Erythroblast (primary cell): ENCODE data around the gene CDC5L.
A peak's percentile ranks its signal among the peaks of the same experiment; 100 is the strongest.
"Not testable (repeated sequence)": the region's sequence is repeated elsewhere in the genome, so short reads cannot be mapped to it uniquely, and the experiment has no call there.

Experiments used
- DNase-seq, 2 experiments: peaks; one replicate each; lab custom pipeline; 2025; lab: John Stamatoyannopoulos, UW
- GATA1 ChIP-seq: IDR thresholded peaks from 2 replicates; pipeline ENCODE4 v1.6.1; 2011; ENCODE audit warnings: low read depth, mild to moderate bottlenecking, control low read depth, low read length, moderate library complexity
- POLR2A ChIP-seq: IDR thresholded peaks from 2 replicates; pipeline ENCODE4 v1.6.1; 2011; ENCODE audit warnings: mild to moderate bottlenecking, low read length

CDC5L gene

GRCh38 chr6:44441091-44441855 lies 53.8 kb downstream of the CDC5L start:
- no peak for DNase-seq
- TF ChIP-seq POLR2A = no peak
- no peak for TF ChIP-seq GATA1

GRCh38 chr6:44442236-44442635 lies 54.7 kb downstream of the CDC5L start:
- DNase-seq = no peak
- TF ChIP-seq GATA1 (no peak), POLR2A (no peak)

- no peak for TF ChIP-seq GATA1
- TF ChIP-seq POLR2A = no peak
Measured at GRCh38 chr6:44442833-44443444, 55.4 kb downstream of the CDC5L start.

GRCh38 chr6:44444853-44445252 lies 57.3 kb downstream of the CDC5L start:
- TF ChIP-seq GATA1 = no peak
- DNase-seq = no peak

More at GRCh38 chr6:44442833-44443444, 55.4 kb downstream of the CDC5L start:
- peak; percentile 6 to 26 for DNase-seq

- TF ChIP-seq POLR2A = no peak
- TF ChIP-seq GATA1 = no peak
- DNase-seq = no peak
Measured at GRCh38 chr6:44446626-44447300, 59.3 kb downstream of the CDC5L start.

GRCh38 chr6:44449181-44449580 lies 61.7 kb downstream of the CDC5L start:
- DNase-seq = not testable (repeated sequence)

GRCh38 chr6:44451803-44452695 lies 64.5 kb downstream of the CDC5L start:
- TF ChIP-seq POLR2A (no peak), GATA1 (no peak)
- DNase-seq = no peak

GRCh38 chr6:44452725-44453124 lies 65.2 kb downstream of the CDC5L start:
- TF ChIP-seq POLR2A (no peak), GATA1 (no peak)
- DNase-seq = no peak

- TF ChIP-seq GATA1 (no peak), POLR2A (no peak)
- no peak for DNase-seq
Measured at GRCh38 chr6:44453146-44453545, 65.6 kb downstream of the CDC5L start.

GRCh38 chr6:44454198-44454597 lies 66.7 kb downstream of the CDC5L start:
- no peak for TF ChIP-seq GATA1
- TF ChIP-seq POLR2A = no peak

GRCh38 chr6:44456070-44456965 lies 68.8 kb downstream of the CDC5L start:
- TF ChIP-seq GATA1 = no peak
- TF ChIP-seq POLR2A = no peak
- DNase-seq = peak; percentile 71 to 82

More at GRCh38 chr6:44454198-44454597, 66.7 kb downstream of the CDC5L start:
- no peak for DNase-seq

- TF ChIP-seq POLR2A = no peak
- no peak for TF ChIP-seq GATA1
- DNase-seq = no peak
Measured at GRCh38 chr6:44456966-44457292, 69.4 kb downstream of the CDC5L start.
